PC-3 (cell line): ENCODE results near the gene CKS1B. TPM values are rescaled to one million over a fixed set of nuclear protein-coding genes. Genes with fewer than 3 reads are reported as not detected.

Source experiments
- ATAC-seq: fragments of 200-7000 bp; cut with Tn5 transposase; 2 replicates; pipeline ENCODE4 v1.9.1; 2020; ENCODE audit warnings: mild to moderate bottlenecking, moderate library complexity
- BruUV-seq: library from RNA; stranded (reverse); fragments of 400-500 nt; replicated peaks from 2 replicates; lab custom pipeline; 2021; lab: Mats Ljungman, UMichigan
- CTCF ChIA-PET: fragments of 300-600 bp; sonication (Branson Sonifier 250); formaldehyde crosslinking; loops from one replicate; lab custom pipeline; 2022; ENCODE audit warnings: antibody characterized with exemption; lab: Charles Lee
- POLR2A ChIA-PET: fragments of 300-600 bp; sonication (Branson Sonifier 250); formaldehyde crosslinking; loops from one replicate; lab custom pipeline; 2022; ENCODE audit warnings: antibody characterized with exemption; ENCODE audit not compliant: unreplicated experiment; lab: Charles Lee
- DNase-seq: peaks from one replicate; pipeline ENCODE4 v3.0.0-alpha.2; 2015
- H2AFZ ChIP-seq: fragments of 300-600 bp; sonication (generic); 2 replicates; pipeline ENCODE4 v1.6.0; 2016; ENCODE audit warnings: antibody characterized with exemption, low read length
- H3F3A ChIP-seq: fragments of 300-600 bp; sonication (generic); one replicate; pipeline ENCODE4 v1.6.0; 2017; ENCODE audit warnings: antibody characterized with exemption, low read length, control low read depth, mild to moderate bottlenecking; ENCODE audit not compliant: unreplicated experiment
- H3K27ac ChIP-seq: fragments of 300-600 bp; sonication (generic); 2 replicates; pipeline ENCODE4 v1.5.1; 2016; ENCODE audit warnings: mild to moderate bottlenecking, low read length
- H3K27me3 ChIP-seq: fragments of 300-600 bp; sonication (generic); 2 replicates; pipeline ENCODE4 v1.6.1; 2016; ENCODE audit warnings: low read length, mixed read lengths
- H3K36me3 ChIP-seq: fragments of 300-600 bp; sonication (generic); 2 replicates; pipeline ENCODE4 v1.6.1; 2016; ENCODE audit warnings: low read depth, mixed run types, low read length, mixed read lengths
- H3K4me1 ChIP-seq: fragments of 300-600 bp; sonication (generic); 2 replicates; pipeline ENCODE4 v1.5.1; 2016; ENCODE audit warnings: low read length; ENCODE audit not compliant: insufficient read depth
- H3K4me2 ChIP-seq: fragments of 300-600 bp; sonication (generic); 2 replicates; pipeline ENCODE4 v1.6.0; 2016; ENCODE audit warnings: low read length
- H3K4me3 ChIP-seq: fragments of 300-600 bp; sonication (generic); 2 replicates; pipeline ENCODE4 v1.5.1; 2016; ENCODE audit warnings: mild to moderate bottlenecking, low read length, mixed read lengths
- H3K79me2 ChIP-seq: fragments of 300-600 bp; sonication (generic); 2 replicates; pipeline ENCODE4 v1.6.1; 2017; ENCODE audit warnings: low read length, mixed read lengths
- H3K9ac ChIP-seq: fragments of 300-600 bp; sonication (generic); 2 replicates; pipeline ENCODE4 v1.6.0; 2016; ENCODE audit warnings: mild to moderate bottlenecking, low read length
- H3K9me2 ChIP-seq: fragments of 300-600 bp; sonication (generic); replicated peaks from 2 replicates; pipeline ENCODE4 v1.6.1; 2016; ENCODE audit warnings: mixed run types, low read length, mixed read lengths
- H3K9me3 ChIP-seq: fragments of 300-600 bp; sonication (generic); 2 replicates; pipeline ENCODE4 v1.6.1; 2016; ENCODE audit warnings: low read length, mixed read lengths
- H4K20me1 ChIP-seq: fragments of 300-600 bp; sonication (generic); 2 replicates; pipeline ENCODE4 v1.6.1; 2016; ENCODE audit warnings: low read length, mixed read lengths
- EZH2 ChIP-seq: fragments of 300-600 bp; sonication (generic); IDR thresholded peaks from one replicate; pipeline ENCODE4 v1.6.1; 2017; ENCODE audit warnings: antibody characterized with exemption, mild to moderate bottlenecking, low read length; ENCODE audit not compliant: unreplicated experiment
- EZH2phosphoT487 ChIP-seq: fragments of 300-600 bp; sonication (generic); IDR thresholded peaks from 2 replicates; pipeline ENCODE4 v1.6.1; 2018; ENCODE audit warnings: mild to moderate bottlenecking, antibody characterized with exemption, low read length, borderline replicate concordance
- intact Hi-C: fragments of 100-400 bp; cut with micrococcal nuclease; formaldehyde crosslinking; loops from 2 replicates; pipeline ENCODE4 v1.9.0; 2023
- total RNA-seq: library from RNA; depleted of rRNA; stranded (reverse); fragments of >200 nt; gene quantifications from 2 replicates; pipeline ENCODE4 v1.2.3, GENCODE V29; 2014
- TF ChIP-seq, protein P1 (sequence below): fragments of 300-600 bp; sonication (generic); conservative IDR thresholded peaks from 2 replicates; pipeline ENCODE4 v1.5.1; 2017; ENCODE audit warnings: antibody characterized with exemption, low read depth, mild to moderate bottlenecking, low read length

CKS1B gene
- total RNA-seq, 1 experiment from 2014 or later: 390 TPM

GRCh38 chr1:155004352-155005075, 30.0 kb downstream of the CKS1B start:
- no TSS peak for BruUV-seq
- CTCF ChIA-PET: interaction anchor here (0.6 to 4.1 kb wide), 3 partner anchors 13 to 72 kb away, joined by 3 to 16 read pairs (median 5); partner anchors contain the start of gene PYGO2
- no peaks in the 10 kb centered on the region for H3K9me3 ChIP-seq
- peak overlapping the region; percentile 83 for H3K4me3 ChIP-seq
- H3K9ac ChIP-seq: peak overlapping the region; percentile 74
- H4K20me1 ChIP-seq: 0 out of 2 replicates have a peak, but pooled peaks cover 3% of the 10 kb centered on the region
- no peaks in the 10 kb centered on the region for H3K27me3 ChIP-seq
- peaks cover 9% of the 10 kb centered on the region; the same call in 1 of the 2 replicates for H3K36me3 ChIP-seq
- H3K27ac ChIP-seq: peak overlapping the region; percentile 88
- peak overlapping the region; percentile 61; the same call in 1 of the 2 replicates for H2AFZ ChIP-seq
- intact Hi-C loops: loop anchor here (1.0 kb wide), 1 partner anchor 13 kb away; no protein-coding TSS in a partner anchor
- H3F3A ChIP-seq: peaks cover 4% of the 10 kb centered on the region
- peaks cover 50% of the 10 kb centered on the region for H3K4me1 ChIP-seq
- peaks cover 69% of the 10 kb centered on the region for H3K79me2 ChIP-seq
- ATAC-seq (no peak), DNase-seq (no peak)
- TF ChIP-seq EZH2: no peak
- TF ChIP-seq, protein P1, sequence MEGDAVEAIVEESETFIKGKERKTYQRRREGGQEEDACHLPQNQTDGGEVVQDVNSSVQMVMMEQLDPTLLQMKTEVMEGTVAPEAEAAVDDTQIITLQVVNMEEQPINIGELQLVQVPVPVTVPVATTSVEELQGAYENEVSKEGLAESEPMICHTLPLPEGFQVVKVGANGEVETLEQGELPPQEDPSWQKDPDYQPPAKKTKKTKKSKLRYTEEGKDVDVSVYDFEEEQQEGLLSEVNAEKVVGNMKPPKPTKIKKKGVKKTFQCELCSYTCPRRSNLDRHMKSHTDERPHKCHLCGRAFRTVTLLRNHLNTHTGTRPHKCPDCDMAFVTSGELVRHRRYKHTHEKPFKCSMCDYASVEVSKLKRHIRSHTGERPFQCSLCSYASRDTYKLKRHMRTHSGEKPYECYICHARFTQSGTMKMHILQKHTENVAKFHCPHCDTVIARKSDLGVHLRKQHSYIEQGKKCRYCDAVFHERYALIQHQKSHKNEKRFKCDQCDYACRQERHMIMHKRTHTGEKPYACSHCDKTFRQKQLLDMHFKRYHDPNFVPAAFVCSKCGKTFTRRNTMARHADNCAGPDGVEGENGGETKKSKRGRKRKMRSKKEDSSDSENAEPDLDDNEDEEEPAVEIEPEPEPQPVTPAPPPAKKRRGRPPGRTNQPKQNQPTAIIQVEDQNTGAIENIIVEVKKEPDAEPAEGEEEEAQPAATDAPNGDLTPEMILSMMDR: no peak
- TF ChIP-seq EZH2phosphoT487: no peak
- no peaks in the 10 kb centered on the region for H3K9me2 ChIP-seq
- peak overlapping the region; percentile 98 for H3K4me2 ChIP-seq
- POLR2A ChIA-PET: no interaction called here

- ATAC-seq: peak; percentile 24
- peaks cover 42% of the 10 kb centered on the region for H3K4me1 ChIP-seq
These were observed 30.9 kb downstream of the CKS1B start for GRCh38 chr1:155005076-155006011.

More at GRCh38 chr1:155005076-155006011, 30.9 kb downstream of the CKS1B start:
- Histone ChIP-seq H3K36me3 (peaks cover 12% of the 10 kb centered on the region; the same call in 1 of the 2 replicates), H3K4me2 (peak overlapping the region; percentile 98), H3K9me2 (no peaks in the 10 kb centered on the region), H3K9me3 (no peaks in the 10 kb centered on the region), H4K20me1 (0 out of 2 replicates have a peak, but pooled peaks cover 3% of the 10 kb centered on the region), H3K4me3 (peak overlapping the region; percentile 83), H2AFZ (peak overlapping the region; percentile 12; the same call in 1 of the 2 replicates), H3K9ac (peak overlapping the region; percentile 61), H3K27me3 (no peaks in the 10 kb centered on the region), H3K79me2 (peaks cover 78% of the 10 kb centered on the region), H3K27ac (peak overlapping the region; percentile 88), H3F3A (peaks cover 4% of the 10 kb centered on the region)
- ChIA-PET CTCF (interaction anchor here (0.9 kb wide), 1 partner anchor 44 kb away, joined by 5 read pairs; the partner anchor contains the start of gene PYGO2), POLR2A (no interaction called here)
- TF ChIP-seq EZH2: no peak
- TF ChIP-seq EZH2phosphoT487: no peak
- TF ChIP-seq, protein P1: no peak
- intact Hi-C loops: loop anchor here (1.0 kb wide), 1 partner anchor 12 kb away; no protein-coding TSS in a partner anchor
- BruUV-seq: no TSS peak
- peak; percentile 90 for DNase-seq
